GM11168 (cell line): ENCODE data around the gene COPZ1.
"Not testable (repeated sequence)": the region's sequence is repeated elsewhere in the genome, so short reads cannot be mapped to it uniquely, and the experiment has no call there.

Experiments used
- in situ Hi-C: fragments of 300-500 bp; cut with MboI; formaldehyde crosslinking; loops from one replicate; pipeline ENCODE4 v1.12.0; 2022; ENCODE audit warnings: low sequenced_read_pairs; ENCODE audit not compliant: unreplicated experiment

COPZ1 gene

GRCh38 chr12:54330442-54330841 is 5.5 kb downstream of the COPZ1 start:
- in situ Hi-C loops, result no loop called here

DNA sequence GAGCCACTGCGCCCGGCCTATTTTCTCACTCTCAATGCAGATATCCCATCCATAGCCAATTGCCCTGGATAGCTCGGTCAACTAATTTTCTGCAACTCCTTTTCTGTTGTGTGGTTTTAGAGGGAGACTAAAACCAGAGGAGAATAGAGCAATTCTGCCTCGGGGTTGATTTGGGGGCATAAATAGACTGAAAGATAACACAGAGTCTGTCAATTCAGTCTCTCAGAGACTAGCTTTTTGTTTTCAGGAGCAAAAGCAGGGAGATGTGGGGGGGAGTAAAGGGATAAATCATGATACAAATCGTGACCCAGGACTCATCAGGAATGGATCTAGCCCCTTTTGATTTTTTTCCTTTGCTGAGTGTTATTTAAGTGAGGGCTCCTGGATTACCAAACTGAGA is 6.5 kb downstream of the COPZ1 start:
- in situ Hi-C loops, result no loop called here

DNA sequence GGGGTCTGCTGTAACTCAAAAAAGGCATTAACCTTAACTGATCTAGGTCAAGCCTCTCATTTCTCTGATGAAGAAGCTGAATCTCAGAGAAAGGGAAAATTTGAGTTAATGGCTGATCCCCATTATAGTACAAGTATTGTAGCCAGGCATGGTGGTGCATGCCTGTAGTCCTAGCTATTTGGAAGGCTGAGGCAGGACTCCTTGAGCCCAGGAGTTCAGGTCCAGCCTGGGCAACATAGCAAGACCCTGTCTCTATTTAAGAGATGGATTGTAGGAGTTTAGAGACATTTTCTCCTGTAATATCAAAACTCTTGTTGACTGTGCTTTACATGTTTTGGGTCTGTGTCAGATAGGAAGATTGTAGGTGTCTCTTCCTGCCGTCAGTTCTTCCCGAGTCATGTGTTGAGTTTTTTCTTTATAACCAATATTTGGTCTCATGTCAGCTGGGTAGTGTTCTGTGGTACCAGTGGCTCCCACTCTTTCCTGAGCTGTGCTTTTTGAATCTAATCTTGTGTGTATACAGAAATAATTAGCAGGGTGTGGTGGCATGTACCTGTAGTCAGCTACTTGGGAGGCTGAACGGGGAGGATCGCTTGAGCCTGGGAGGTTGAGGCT is 8.6 kb downstream of the COPZ1 start:
- in situ Hi-C loops, result no loop called here

DNA sequence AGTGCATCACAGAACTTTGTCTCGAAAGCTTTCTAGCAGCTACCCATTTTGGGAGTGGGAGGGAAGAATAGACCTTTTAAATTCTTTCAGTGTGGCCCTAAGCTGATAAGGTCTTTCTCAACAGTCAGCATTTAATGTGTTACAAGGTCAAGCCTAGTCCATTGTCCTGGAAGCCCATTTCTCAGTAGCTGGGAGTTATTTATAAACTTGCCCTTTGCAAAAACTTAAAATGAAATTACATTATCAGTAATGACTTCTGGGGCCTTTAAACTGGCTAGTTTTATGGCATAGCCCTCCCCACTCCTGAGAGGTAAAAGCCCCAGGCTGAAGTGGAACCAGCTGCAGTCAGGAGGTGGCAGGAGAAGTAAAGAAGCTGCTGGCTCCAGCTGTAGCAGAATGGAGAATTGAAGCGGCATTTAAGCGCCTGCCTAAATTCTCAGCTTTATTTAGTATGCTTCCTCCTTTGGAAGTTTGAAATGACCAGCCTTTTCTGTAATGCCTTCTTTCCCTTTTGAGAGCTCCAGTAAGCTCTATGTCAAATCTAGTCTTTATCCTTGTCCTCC is 12.4 kb downstream of the COPZ1 start:
- in situ Hi-C loops, result no loop called here

DNA sequence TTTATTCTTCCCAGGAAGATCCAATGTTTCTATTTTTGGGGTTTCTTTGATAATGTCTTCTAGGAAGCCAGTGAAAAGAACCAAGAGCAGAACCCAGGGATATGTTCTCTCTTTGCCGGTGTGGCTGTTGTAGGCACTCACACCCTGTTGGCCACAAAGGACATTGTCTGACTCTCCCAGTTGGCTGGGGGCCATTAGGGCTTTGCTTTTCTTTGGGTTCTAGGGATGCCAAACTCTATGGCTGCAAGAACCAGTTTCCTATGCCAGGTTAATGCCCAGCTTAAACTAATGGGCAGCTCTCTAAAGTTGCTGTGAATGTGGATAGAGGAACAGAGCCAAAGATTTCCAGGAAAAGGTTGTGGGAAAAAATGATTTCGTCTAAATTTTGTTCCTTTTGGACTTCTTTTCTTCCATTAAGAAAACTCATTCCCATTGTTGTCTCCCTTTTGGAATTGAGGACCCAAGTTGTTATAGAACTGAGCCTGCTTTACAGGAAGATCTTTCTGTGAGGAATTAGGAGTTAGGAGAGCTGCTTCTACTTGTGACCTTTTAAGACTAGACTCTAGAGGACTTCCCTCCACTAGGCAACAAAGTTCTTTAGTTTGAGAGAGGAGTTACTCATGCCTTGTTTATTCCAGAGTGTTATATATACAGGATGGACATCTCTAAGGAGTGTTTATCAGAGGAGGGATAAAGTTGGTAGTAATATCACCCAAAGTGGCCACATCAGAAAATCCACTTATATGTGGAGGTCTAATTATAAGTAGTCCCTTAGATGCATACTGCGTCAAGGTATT is 13.1 kb downstream of the COPZ1 start:
- in situ Hi-C loops, result no loop called here

GRCh38 chr12:54338698-54339296 is 13.9 kb downstream of the COPZ1 start:
- in situ Hi-C loops, result no loop called here

- in situ Hi-C loops, result no loop called here
Measured at GRCh38 chr12:54340846-54341245, 15.9 kb downstream of the COPZ1 start.

- in situ Hi-C loops, result no loop called here
Measured at GRCh38 chr12:54341378-54342300, 16.7 kb downstream of the COPZ1 start.

GRCh38 chr12:54349036-54349435 is 24.1 kb downstream of the COPZ1 start:
- in situ Hi-C loops, result no loop called here

GRCh38 chr12:54349679-54350078 is 24.7 kb downstream of the COPZ1 start:
- in situ Hi-C loops, result no loop called here

DNA sequence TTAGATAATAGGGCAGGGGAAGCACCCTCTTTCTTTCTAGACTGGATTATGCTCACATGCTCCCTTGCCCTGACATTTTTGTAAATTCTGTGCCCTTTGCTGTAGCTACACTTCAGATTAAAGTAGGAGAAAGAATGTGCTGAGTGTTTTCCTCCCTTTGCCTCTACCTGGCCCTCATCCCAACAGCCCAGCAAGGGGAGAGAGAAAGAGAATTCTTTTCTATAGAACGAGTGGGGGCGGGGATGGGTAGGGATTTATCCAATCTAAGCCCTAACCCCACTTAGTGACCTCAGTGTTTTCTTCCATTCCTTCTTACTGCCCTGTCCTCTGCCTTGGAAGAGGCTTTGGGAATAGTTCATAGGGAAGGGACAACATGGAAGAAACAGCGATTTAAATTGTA is 25.8 kb downstream of the COPZ1 start:
- in situ Hi-C loops, result no loop called here

- in situ Hi-C loops, result no loop called here
Measured at GRCh38 chr12:54351341-54351740, 26.4 kb downstream of the COPZ1 start.

DNA sequence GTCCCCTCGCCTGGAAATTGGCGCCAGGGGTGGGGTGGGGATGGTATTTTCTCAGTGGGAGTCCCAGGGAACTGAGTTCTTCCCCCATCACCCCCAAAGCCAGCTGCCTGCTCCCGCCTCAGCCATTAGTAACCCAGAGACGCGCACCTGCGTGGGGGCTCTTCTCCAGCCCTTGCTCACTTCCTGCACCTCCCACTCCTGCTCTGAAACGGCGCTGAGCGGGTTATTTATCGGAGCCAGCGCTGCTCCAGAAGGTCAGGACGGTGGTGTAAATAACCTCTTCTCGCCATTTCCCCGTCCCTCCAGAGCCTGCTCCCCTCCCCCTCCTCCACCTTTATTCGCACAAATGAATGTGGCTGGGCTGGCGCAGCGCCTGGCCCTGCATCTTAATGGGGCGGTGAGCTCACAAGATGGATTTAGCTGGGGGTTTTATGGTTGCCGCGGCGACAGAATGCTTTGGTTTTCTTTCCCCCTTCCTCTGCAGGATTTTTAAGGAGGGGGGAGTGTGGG is 27.1 kb downstream of the COPZ1 start:
- in situ Hi-C loops, result no loop called here

DNA sequence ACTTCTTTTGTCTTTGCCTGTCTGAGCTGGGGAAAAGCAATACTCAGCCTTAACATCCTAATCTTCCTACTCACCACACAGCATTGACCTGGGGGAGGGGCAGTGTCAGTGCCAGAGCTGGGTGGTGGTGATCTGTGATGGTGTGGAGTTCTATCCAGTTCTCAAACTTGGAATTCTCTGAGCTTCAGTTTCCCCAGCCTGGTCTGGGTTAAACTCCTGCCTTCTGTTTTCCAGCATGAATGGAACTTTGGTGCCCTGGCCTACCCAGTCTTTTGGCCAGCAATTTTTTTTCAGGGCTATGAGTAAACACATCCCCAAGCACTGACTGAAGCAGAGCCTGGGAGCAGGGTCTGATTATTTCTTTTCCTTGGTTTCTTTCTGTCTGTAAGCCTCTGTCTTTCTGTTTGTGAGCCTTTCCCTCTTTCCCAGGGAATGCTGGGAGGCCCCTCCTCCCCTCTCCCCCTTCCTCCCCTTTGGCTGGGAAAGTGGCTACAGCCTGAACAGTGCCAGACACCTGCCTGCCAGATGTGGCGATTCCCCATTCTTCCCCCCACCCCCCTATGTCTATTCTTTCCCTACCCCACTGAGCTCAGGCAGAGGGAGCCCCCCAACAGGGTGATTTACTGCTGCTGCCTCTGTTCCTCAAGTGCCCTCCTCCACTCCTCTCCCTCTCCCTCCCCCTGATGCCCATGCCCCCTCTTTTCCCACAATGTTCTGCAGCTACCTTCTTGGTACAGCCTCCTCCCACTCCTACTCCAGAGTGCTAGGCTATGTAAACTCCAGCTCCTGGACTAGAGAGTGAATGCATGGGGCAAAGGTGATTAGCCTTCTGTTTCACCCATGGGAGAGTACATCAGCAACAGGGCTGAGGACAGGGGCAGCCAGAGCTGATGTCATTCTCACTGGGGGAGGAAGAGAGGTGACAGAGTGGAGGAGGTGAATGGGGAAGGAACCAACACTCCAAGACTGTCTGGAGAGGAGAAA is 28.3 kb downstream of the COPZ1 start:
- in situ Hi-C loops, result no loop called here

DNA sequence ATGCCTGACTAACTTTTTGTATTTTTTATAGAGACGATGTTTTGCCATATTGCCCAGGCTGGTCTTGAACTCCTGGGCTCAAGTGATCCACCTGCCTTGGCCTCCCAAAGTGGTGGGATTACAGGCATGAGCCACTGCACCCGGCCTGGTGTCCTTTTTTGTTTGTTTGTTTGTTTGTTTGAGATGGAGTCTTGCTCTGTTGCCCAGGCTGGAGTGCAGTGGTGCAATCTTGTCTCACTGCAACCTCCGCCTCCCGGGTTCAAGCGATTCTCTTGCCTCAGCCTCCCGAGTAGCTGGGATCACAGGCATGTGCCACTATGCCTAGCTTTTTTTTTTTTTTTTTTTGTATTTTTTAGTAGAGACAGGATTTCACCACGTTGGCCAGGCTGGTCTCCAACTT is 29.3 kb downstream of the COPZ1 start:
- in situ Hi-C loops, result not testable (repeated sequence)

GRCh38 chr12:54355104-54355815 is 30.3 kb downstream of the COPZ1 start:
- in situ Hi-C loops, result no loop called here

- in situ Hi-C loops, result no loop called here
Measured at GRCh38 chr12:54356228-54356627, 31.3 kb downstream of the COPZ1 start.

- in situ Hi-C loops, result no loop called here
Measured at GRCh38 chr12:54356951-54357356, 32.0 kb downstream of the COPZ1 start.
